SHP77 treated with DMSO at 0.1 percent for 48 hours (cell line): ENCODE results near the gene WASF3.

Source experiments
- DNase-seq: peaks from one replicate; lab custom pipeline; 2025; lab: John Stamatoyannopoulos, UW

WASF3 gene

GRCh38 chr13:26589754-26590153 is 32.3 kb downstream of the WASF3 start:
- DNase-seq, result no peak

GRCh38 chr13:26590379-26590778 is 32.9 kb downstream of the WASF3 start:
- DNase-seq, result no peak

- DNase-seq, result no peak
Observed at GRCh38 chr13:26590951-26591350, 33.5 kb downstream of the WASF3 start.

GRCh38 chr13:26591672-26592071 is 34.2 kb downstream of the WASF3 start:
- DNase-seq, result no peak

GRCh38 chr13:26593661-26594060 is 36.2 kb downstream of the WASF3 start:
- DNase-seq, result no peak

- no peak for DNase-seq
Observed at GRCh38 chr13:26594363-26594762, 36.9 kb downstream of the WASF3 start.

GRCh38 chr13:26596458-26596857 is 39.0 kb downstream of the WASF3 start:
- no peak for DNase-seq

- DNase-seq, result no peak
Observed at GRCh38 chr13:26599403-26599802, 41.9 kb downstream of the WASF3 start.

- DNase-seq, result no peak
Observed at GRCh38 chr13:26599860-26600259, 42.4 kb downstream of the WASF3 start.

GRCh38 chr13:26600343-26600742 is 42.9 kb downstream of the WASF3 start:
- DNase-seq, result no peak

GRCh38 chr13:26601669-26602068 is 44.2 kb downstream of the WASF3 start:
- DNase-seq, result no peak

- DNase-seq, result no peak
Observed at GRCh38 chr13:26602783-26603182, 45.3 kb downstream of the WASF3 start.

GRCh38 chr13:26604784-26605545 is 47.5 kb downstream of the WASF3 start:
- DNase-seq, result no peak

GRCh38 chr13:26605845-26606244 is 48.4 kb downstream of the WASF3 start:
- DNase-seq, result no peak

GRCh38 chr13:26606631-26607030 is 49.1 kb downstream of the WASF3 start:
- no peak for DNase-seq

GRCh38 chr13:26614721-26615120 is 57.2 kb downstream of the WASF3 start:
- DNase-seq, result no peak

GRCh38 chr13:26616126-26616525 is 58.6 kb downstream of the WASF3 start:
- no peak for DNase-seq

- no peak for DNase-seq
Observed at GRCh38 chr13:26618726-26619125, 61.2 kb downstream of the WASF3 start.

GRCh38 chr13:26619358-26619757 is 61.9 kb downstream of the WASF3 start:
- no peak for DNase-seq

GRCh38 chr13:26621731-26622401 is 64.4 kb downstream of the WASF3 start:
- no peak for DNase-seq

GRCh38 chr13:26623125-26623524 is 65.6 kb downstream of the WASF3 start:
- no peak for DNase-seq

GRCh38 chr13:26624572-26624971 is 67.1 kb downstream of the WASF3 start:
- no peak for DNase-seq

GRCh38 chr13:26626271-26626670 is 68.8 kb downstream of the WASF3 start:
- DNase-seq, result no peak

- no peak for DNase-seq
Observed at GRCh38 chr13:26628706-26629105, 71.2 kb downstream of the WASF3 start.
